Neural progenitor cell (in vitro differentiated cells): ENCODE results near the gene CNOT1. TPM values are rescaled to one million over a fixed set of nuclear protein-coding genes. Genes with fewer than 3 reads are reported as not detected.
"Not testable (repeated sequence)": the region's sequence is repeated elsewhere in the genome, so short reads cannot be mapped to it uniquely, and the experiment has no call there.

Experiments
- DNase-seq: peaks from one replicate; pipeline ENCODE4 v3.0.0-alpha.2; 2016; ENCODE audit warnings: low spot score
- H2AFZ ChIP-seq: fragments of 200-600 bp; sonication (generic); replicated peaks from 2 replicates; pipeline ENCODE4 v1.6.1; 2016; ENCODE audit warnings: antibody characterized with exemption
- H3F3A ChIP-seq: fragments of 200-600 bp; sonication (generic); 2 replicates; pipeline ENCODE4 v1.6.1; 2016; ENCODE audit warnings: antibody characterized with exemption, low read depth
- H3K27ac ChIP-seq: fragments of 200-600 bp; sonication (generic); 2 replicates; pipeline ENCODE4 v1.5.1; 2016; ENCODE audit warnings: mild to moderate bottlenecking
- H3K27me3 ChIP-seq: fragments of 200-600 bp; sonication (generic); 2 replicates; pipeline ENCODE4 v1.6.1; 2016; ENCODE audit warnings: mild to moderate bottlenecking, moderate library complexity
- H3K36me3 ChIP-seq: fragments of 200-600 bp; sonication (generic); 2 replicates; pipeline ENCODE4 v1.5.1; 2016
- H3K4me1 ChIP-seq: fragments of 200-600 bp; sonication (generic); 2 replicates; pipeline ENCODE4 v1.6.1; 2016; ENCODE audit warnings: mixed run types
- H3K4me2 ChIP-seq: fragments of 200-600 bp; sonication (generic); 2 replicates; pipeline ENCODE4 v1.6.1; 2016
- H3K4me3 ChIP-seq: fragments of 200-600 bp; sonication (generic); 2 replicates; pipeline ENCODE4 v1.5.1; 2016
- H3K79me2 ChIP-seq: fragments of 200-600 bp; sonication (generic); 2 replicates; pipeline ENCODE4 v1.6.1; 2016; ENCODE audit warnings: low read depth
- H3K9ac ChIP-seq: fragments of 200-600 bp; sonication (generic); 2 replicates; pipeline ENCODE4 v1.6.1; 2016
- H3K9me3 ChIP-seq: fragments of 200-600 bp; sonication (generic); 2 replicates; pipeline ENCODE4 v1.5.1; 2016; ENCODE audit warnings: low read depth
- H4K20me1 ChIP-seq: fragments of 200-600 bp; sonication (generic); 2 replicates; pipeline ENCODE4 v1.6.1; 2016; ENCODE audit warnings: low read depth
- H3K27ac Mint-ChIP-seq: 3 replicates; pipeline ENCODE4 v1.8.0; 2021; ENCODE audit warnings: mixed read lengths
- H3K27me3 Mint-ChIP-seq: 2 replicates; pipeline ENCODE4 v1.8.0; 2022; ENCODE audit warnings: low read depth, mild to moderate bottlenecking, inconsistent platforms, moderate library complexity, mixed read lengths; ENCODE audit not compliant: insufficient read depth
- H3K36me3 Mint-ChIP-seq: 3 replicates; pipeline ENCODE4 v1.8.0; 2021; ENCODE audit warnings: mixed read lengths
- H3K4me1 Mint-ChIP-seq: 3 replicates; pipeline ENCODE4 v1.8.0; 2021; ENCODE audit warnings: mixed read lengths
- H3K4me3 Mint-ChIP-seq: 3 replicates; pipeline ENCODE4 v1.8.0; 2021; ENCODE audit warnings: mild to moderate bottlenecking, moderate library complexity, mixed read lengths
- H3K9me3 Mint-ChIP-seq: 3 replicates; pipeline ENCODE4 v1.8.0; 2020; ENCODE audit warnings: mixed read lengths
- CTCF ChIP-seq: fragments of 200-600 bp; sonication (generic); IDR thresholded peaks from 2 replicates; pipeline ENCODE4 v1.5.1; 2017; ENCODE audit warnings: antibody characterized with exemption, mild to moderate bottlenecking
- EZH2 ChIP-seq: fragments of 200-600 bp; sonication (generic); IDR thresholded peaks from 2 replicates; pipeline ENCODE4 v1.6.1; 2017; ENCODE audit warnings: antibody characterized with exemption, mild to moderate bottlenecking, moderate library complexity
- EZH2phosphoT487 ChIP-seq: fragments of 200-600 bp; sonication (generic); IDR thresholded peaks from 2 replicates; pipeline ENCODE4 v1.6.1; 2017; ENCODE audit warnings: antibody characterized with exemption
- total RNA-seq: library from RNA; depleted of rRNA; stranded (reverse); fragments of >200 nt; gene quantifications from 2 replicates; pipeline ENCODE4 v1.2.3, GENCODE V29; 2015; ENCODE audit warnings: low replicate concordance

The CNOT1 gene
- total RNA-seq, 1 donor from 2014 or later, result 241 TPM

- H3K9me3 ChIP-seq, result no peaks in the 10 kb centered on the region
- H3K27me3 Mint-ChIP-seq, result peaks cover 5% of the 10 kb centered on the region
- H3K27me3 ChIP-seq, result no peaks in the 10 kb centered on the region
- no peaks in the 10 kb centered on the region for H3F3A ChIP-seq
- no peak overlapping the region for H3K4me3 ChIP-seq
- H2AFZ ChIP-seq, result no peak overlapping the region
- no peak for TF ChIP-seq EZH2phosphoT487
- TF ChIP-seq EZH2, result no peak
- TF ChIP-seq CTCF, result no peak
- H3K36me3 Mint-ChIP-seq, result no peaks in the 10 kb centered on the region
- H4K20me1 ChIP-seq, result no peaks in the 10 kb centered on the region
- H3K4me1 Mint-ChIP-seq, result no peaks in the 10 kb centered on the region
- no peak overlapping the region for H3K27ac Mint-ChIP-seq
- no peak for DNase-seq
- H3K79me2 ChIP-seq, result no peaks in the 10 kb centered on the region
- no peak overlapping the region for H3K4me3 Mint-ChIP-seq
- no peak overlapping the region for H3K27ac ChIP-seq
- H3K4me2 ChIP-seq, result no peak overlapping the region
- no peaks in the 10 kb centered on the region for H3K4me1 ChIP-seq
- H3K9me3 Mint-ChIP-seq, result no peaks in the 10 kb centered on the region
- no peak overlapping the region for H3K9ac ChIP-seq
- no peaks in the 10 kb centered on the region for H3K36me3 ChIP-seq
Measured at GRCh38 chr16:58639836-58640235, 10.2 kb upstream of the CNOT1 start.

- H3K4me1 ChIP-seq, result no peaks in the 10 kb centered on the region
- no peaks in the 10 kb centered on the region for H3K36me3 Mint-ChIP-seq
- no peaks in the 10 kb centered on the region for H3K9me3 ChIP-seq
- H3K4me2 ChIP-seq, result no peak overlapping the region
- no peaks in the 10 kb centered on the region for H3K36me3 ChIP-seq
- no peak overlapping the region for H3K4me3 Mint-ChIP-seq
- no peaks in the 10 kb centered on the region for H3K79me2 ChIP-seq
- no peak overlapping the region for H3K27ac Mint-ChIP-seq
- H3F3A ChIP-seq, result no peaks in the 10 kb centered on the region
- H3K9ac ChIP-seq, result no peak overlapping the region
- no peak overlapping the region for H2AFZ ChIP-seq
- no peaks in the 10 kb centered on the region for H4K20me1 ChIP-seq
- H3K27ac ChIP-seq, result no peak overlapping the region
- H3K4me1 Mint-ChIP-seq, result no peaks in the 10 kb centered on the region
- no peak for DNase-seq
- no peak overlapping the region for H3K4me3 ChIP-seq
- TF ChIP-seq EZH2 (no peak), EZH2phosphoT487 (no peak), CTCF (no peak)
- H3K9me3 Mint-ChIP-seq, result no peaks in the 10 kb centered on the region
- H3K27me3 ChIP-seq, result no peaks in the 10 kb centered on the region
- H3K27me3 Mint-ChIP-seq, result peaks cover 3% of the 10 kb centered on the region
Measured at GRCh38 chr16:58639230-58639629, 9.6 kb upstream of the CNOT1 start.

GRCh38 chr16:58638148-58639036 lies 8.8 kb upstream of the CNOT1 start:
- H3K9ac ChIP-seq, result no peak overlapping the region
- no peaks in the 10 kb centered on the region for H3K4me1 ChIP-seq
- no peak overlapping the region for H3K4me3 ChIP-seq
- no peaks in the 10 kb centered on the region for H3K36me3 ChIP-seq
- H3K4me3 Mint-ChIP-seq, result no peak overlapping the region
- H3K4me1 Mint-ChIP-seq, result no peaks in the 10 kb centered on the region
- no peaks in the 10 kb centered on the region for H3K9me3 ChIP-seq
- H4K20me1 ChIP-seq, result no peaks in the 10 kb centered on the region
- H3K27me3 Mint-ChIP-seq, result peaks cover 3% of the 10 kb centered on the region
- H3K36me3 Mint-ChIP-seq, result no peaks in the 10 kb centered on the region
- no peaks in the 10 kb centered on the region for H3F3A ChIP-seq
- H3K79me2 ChIP-seq, result no peaks in the 10 kb centered on the region
- no peak overlapping the region for H3K27ac Mint-ChIP-seq
- H3K27me3 ChIP-seq, result no peaks in the 10 kb centered on the region
- TF ChIP-seq CTCF, result peak; percentile 34
- no peak for TF ChIP-seq EZH2
- no peak for TF ChIP-seq EZH2phosphoT487
- DNase-seq, result peak; percentile 35
- H3K4me2 ChIP-seq, result no peak overlapping the region
- H3K27ac ChIP-seq, result no peak overlapping the region
- no peaks in the 10 kb centered on the region for H3K9me3 Mint-ChIP-seq
- H2AFZ ChIP-seq, result no peak overlapping the region

GRCh38 chr16:58637021-58637420 lies 7.4 kb upstream of the CNOT1 start:
- H3K27ac Mint-ChIP-seq, H3K4me3 Mint-ChIP-seq, H3K27me3 ChIP-seq, H3K9me3 ChIP-seq, H3K9ac ChIP-seq, H3K27ac ChIP-seq, H3K4me3 ChIP-seq, H3K4me1 Mint-ChIP-seq, H3K27me3 Mint-ChIP-seq, H3K9me3 Mint-ChIP-seq, H3K4me2 ChIP-seq, H4K20me1 ChIP-seq, H2AFZ ChIP-seq, DNase-seq, H3K4me1 ChIP-seq, H3F3A ChIP-seq, H3K36me3 ChIP-seq, H3K36me3 Mint-ChIP-seq, H3K79me2 ChIP-seq: not testable (repeated sequence)
